SU-DHL-6 (cell line): ENCODE results near the gene AXIN2.

ENCODE experiments used
- H2AFZ ChIP-seq: fragments of 200-600 bp; sonication (generic); 2 replicates; pipeline ENCODE4 v1.6.1; 2014; ENCODE audit warnings: low read depth, mild to moderate bottlenecking, moderate library complexity, mixed read lengths, antibody characterized with exemption, low read length; ENCODE audit not compliant: severe bottlenecking
- H3F3A ChIP-seq: fragments of 200-600 bp; shearing (Covaris generic); 2 replicates; pipeline ENCODE4 v1.6.0; 2016; ENCODE audit warnings: antibody characterized with exemption, mild to moderate bottlenecking; ENCODE audit not compliant: insufficient read depth
- H3K27ac ChIP-seq: fragments of 200-600 bp; sonication (generic); 2 replicates; pipeline ENCODE4 v1.5.1; 2016; ENCODE audit warnings: low read depth, mild to moderate bottlenecking, low read length, moderate library complexity, mixed read lengths
- H3K27me3 ChIP-seq: fragments of 200-600 bp; sonication (generic), shearing (Covaris generic); 2 replicates; pipeline ENCODE4 v1.6.0; 2014; ENCODE audit warnings: mild to moderate bottlenecking, low read length
- H3K36me3 ChIP-seq: fragments of 200-600 bp; sonication (generic); 2 replicates; pipeline ENCODE4 v1.6.1; 2014; ENCODE audit warnings: mild to moderate bottlenecking, low read length, mixed read lengths
- H3K4me2 ChIP-seq: fragments of 300-600, 200-600 bp; shearing (Covaris generic), sonication (generic); 2 replicates; pipeline ENCODE4 v1.6.0; 2014; ENCODE audit warnings: low read length, low read depth, mild to moderate bottlenecking; ENCODE audit not compliant: poor library complexity, severe bottlenecking
- H3K4me3 ChIP-seq: fragments of 200-600 bp; sonication (generic); 2 replicates; pipeline ENCODE4 v1.5.1; 2014; ENCODE audit warnings: antibody characterized with exemption, low read length, mild to moderate bottlenecking, mixed read lengths; ENCODE audit not compliant: insufficient read depth, poor library complexity, severe bottlenecking
- H3K79me2 ChIP-seq: fragments of 200-600 bp; sonication (generic); 2 replicates; pipeline ENCODE4 v1.6.1; 2014; ENCODE audit warnings: mild to moderate bottlenecking, low read length, moderate library complexity; ENCODE audit not compliant: insufficient read depth
- H3K9ac ChIP-seq: fragments of 200-600 bp; sonication (generic); 2 replicates; pipeline ENCODE4 v1.7.0; 2014; ENCODE audit warnings: mild to moderate bottlenecking, low read length
- H3K9me2 ChIP-seq: fragments of 200-600 bp; sonication (generic); replicated peaks from 2 replicates; pipeline ENCODE4 v1.6.1; 2014; ENCODE audit warnings: low read length; ENCODE audit not compliant: insufficient read depth
- H3K9me3 ChIP-seq: fragments of 200-600 bp; sonication (generic); 2 replicates; pipeline ENCODE4 v1.6.1; 2014; ENCODE audit warnings: low read length, mixed read lengths; ENCODE audit not compliant: insufficient read depth
- H4K20me1 ChIP-seq: fragments of 200-600 bp; sonication (generic); 2 replicates; pipeline ENCODE4 v1.6.1; 2014; ENCODE audit warnings: low read depth, mild to moderate bottlenecking, antibody characterized with exemption, low read length, moderate library complexity, mixed read lengths
- CTCF ChIP-seq: fragments of 200-600 bp; sonication (generic); IDR thresholded peaks from one replicate; pipeline ENCODE4 v1.5.1; 2017; ENCODE audit warnings: antibody characterized with exemption, mild to moderate bottlenecking, low read length, moderate library complexity; ENCODE audit not compliant: insufficient read depth, poor library complexity, severe bottlenecking
- EZH2phosphoT487 ChIP-seq: fragments of 200-600 bp; sonication (generic), shearing (Covaris generic); conservative IDR thresholded peaks from 2 replicates; pipeline ENCODE4 v1.6.1; 2018; ENCODE audit warnings: mild to moderate bottlenecking, antibody characterized with exemption, low read length, moderate library complexity, mixed read lengths

Gene AXIN2

DNA sequence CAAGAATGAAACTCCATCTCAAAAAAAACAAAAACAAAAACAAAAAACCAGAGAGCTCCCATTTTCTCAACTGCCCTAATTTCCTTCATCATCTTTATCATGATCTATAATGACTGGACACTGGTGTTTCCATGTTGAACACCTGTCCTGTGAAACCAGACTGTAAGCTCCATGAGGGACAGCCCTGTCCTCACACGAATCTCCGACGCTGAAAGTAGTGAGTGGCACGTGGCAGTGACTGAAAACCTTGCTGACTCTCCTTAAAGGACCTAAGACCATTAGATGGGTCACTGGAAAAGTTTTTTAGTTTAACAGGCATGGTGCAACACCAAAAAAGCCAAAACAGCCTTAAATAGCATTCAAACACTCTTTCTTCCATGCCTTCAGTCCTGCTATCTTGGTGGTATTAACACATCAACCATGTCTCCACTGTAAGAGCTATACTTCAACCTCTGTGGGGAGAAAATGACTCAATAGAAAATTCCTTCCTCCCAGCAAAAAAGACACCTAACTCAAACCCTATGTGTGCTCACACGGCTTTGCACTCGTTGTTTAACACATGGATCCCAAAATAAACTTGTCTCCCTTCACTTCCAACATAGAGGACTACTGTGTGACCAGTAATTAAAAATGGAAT, 8.3 kb downstream of the AXIN2 start:
- TF ChIP-seq CTCF (no peak), EZH2phosphoT487 (no peak)
- Histone ChIP-seq H2AFZ (no peak overlapping the region), H3K9ac (no peak overlapping the region), H3K36me3 (no peaks in the 10 kb centered on the region), H3K79me2 (no peaks in the 10 kb centered on the region), H3F3A (no peaks in the 10 kb centered on the region), H3K27me3 (no peaks in the 10 kb centered on the region), H3K9me3 (no peaks in the 10 kb centered on the region), H3K9me2 (no peaks in the 10 kb centered on the region), H3K4me3 (no peak overlapping the region), H3K4me2 (no peak overlapping the region), H3K27ac (no peak overlapping the region), H4K20me1 (no peaks in the 10 kb centered on the region)

GRCh38 chr17:65552214-65552613, 9.2 kb downstream of the AXIN2 start:
- no peak overlapping the region for H2AFZ ChIP-seq
- H3K9me2 ChIP-seq: no peaks in the 10 kb centered on the region
- H3K27ac ChIP-seq: no peak overlapping the region
- H3K9me3 ChIP-seq: no peaks in the 10 kb centered on the region
- no peaks in the 10 kb centered on the region for H4K20me1 ChIP-seq
- no peaks in the 10 kb centered on the region for H3K79me2 ChIP-seq
- no peak overlapping the region for H3K4me2 ChIP-seq
- no peak for TF ChIP-seq EZH2phosphoT487
- TF ChIP-seq CTCF: no peak
- H3F3A ChIP-seq: no peaks in the 10 kb centered on the region
- no peaks in the 10 kb centered on the region for H3K36me3 ChIP-seq
- H3K27me3 ChIP-seq: no peaks in the 10 kb centered on the region
- no peak overlapping the region for H3K9ac ChIP-seq
- no peak overlapping the region for H3K4me3 ChIP-seq

DNA sequence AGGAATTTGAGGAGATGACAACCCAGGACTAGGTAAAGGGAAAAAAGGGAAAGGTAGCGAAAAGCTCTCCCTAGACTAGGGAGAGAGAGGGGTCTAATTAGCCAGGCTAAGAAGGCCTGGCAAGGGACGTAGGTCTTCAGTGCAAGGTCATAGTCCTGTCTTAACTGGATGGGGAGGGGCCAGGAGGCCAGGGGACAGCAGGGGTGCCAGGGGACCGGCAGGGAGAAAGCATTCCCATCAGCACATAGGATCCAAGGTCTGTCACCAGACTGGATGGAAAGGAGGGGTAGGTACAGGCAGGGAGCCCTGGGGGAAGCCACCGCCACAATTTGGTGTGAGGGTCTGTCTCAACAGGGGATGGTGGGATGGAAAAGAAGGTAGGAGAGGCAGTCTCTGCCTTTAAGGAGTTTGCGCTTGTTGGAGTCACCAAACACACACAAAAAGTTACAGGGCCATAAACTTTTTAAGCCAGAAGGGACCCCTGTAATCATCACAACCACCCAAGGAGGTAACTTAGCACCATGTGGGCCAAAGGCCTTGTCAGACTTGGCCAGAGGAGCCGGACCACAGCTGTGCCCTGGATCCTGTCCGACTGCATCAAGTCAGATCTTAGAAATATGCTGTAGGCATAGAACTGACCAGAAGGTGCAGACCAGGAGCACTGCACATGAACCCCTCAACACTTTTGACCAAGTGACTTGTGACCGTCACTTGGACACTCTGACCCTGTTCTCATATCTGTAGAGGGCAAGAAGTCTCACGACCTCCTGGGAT, 10.0 kb downstream of the AXIN2 start:
- H3K4me2 ChIP-seq: no peak overlapping the region
- no peak overlapping the region for H3K27ac ChIP-seq
- no peaks in the 10 kb centered on the region for H3K9me3 ChIP-seq
- H3K79me2 ChIP-seq: no peaks in the 10 kb centered on the region
- no peak overlapping the region for H3K4me3 ChIP-seq
- no peak overlapping the region for H2AFZ ChIP-seq
- no peaks in the 10 kb centered on the region for H3K27me3 ChIP-seq
- TF ChIP-seq EZH2phosphoT487: no peak
- no peak for TF ChIP-seq CTCF
- H3K9ac ChIP-seq: no peak overlapping the region
- H3K36me3 ChIP-seq: no peaks in the 10 kb centered on the region
- no peaks in the 10 kb centered on the region for H3K9me2 ChIP-seq
- H3F3A ChIP-seq: no peaks in the 10 kb centered on the region
- H4K20me1 ChIP-seq: no peaks in the 10 kb centered on the region
